Body of pancreas (tissue), 4 donors: Measurements from ENCODE around the gene ZNF79.

ENCODE experiments used
- POLR2A ChIP-seq, 3 donors: fragments of 450-650 bp; IDR thresholded peaks; one replicate each; pipeline ENCODE4 v1.6.1; 2016; ENCODE audit warnings: antibody characterized with exemption in 3 of 3, mild to moderate bottlenecking in 2 of 3
- TF ChIP-seq, protein P1 (sequence below), 7 experiments: fragments of 450-650 bp in 4 of 7; fragments of 200-600 bp in 3 of 7; sonication (generic) in 3 of 7; IDR thresholded peaks; one replicate each; pipeline ENCODE4 v1.5.1; 2016 to 2019; ENCODE audit warnings: antibody characterized with exemption in 7 of 7

DNA sequence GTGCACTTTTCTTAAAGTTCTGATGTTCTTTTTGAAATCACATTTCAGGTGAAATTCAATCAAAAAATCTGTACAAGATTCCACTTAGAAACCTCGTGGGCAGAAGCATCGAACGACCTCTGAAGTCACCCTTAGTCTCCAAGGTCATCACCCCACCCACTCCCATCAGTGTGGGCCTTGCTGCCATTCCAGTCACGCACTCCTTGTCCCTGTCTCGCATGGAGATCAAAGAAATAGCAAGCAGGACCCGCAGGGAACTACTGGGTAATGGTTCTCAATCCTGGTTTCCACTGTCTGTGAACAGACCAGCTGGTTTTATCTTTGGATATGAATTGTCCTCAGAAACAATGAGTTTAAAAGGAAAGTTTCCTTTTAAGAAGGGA is 35.3 kb upstream of the ZNF79 start:
- TF ChIP-seq, protein P1, sequence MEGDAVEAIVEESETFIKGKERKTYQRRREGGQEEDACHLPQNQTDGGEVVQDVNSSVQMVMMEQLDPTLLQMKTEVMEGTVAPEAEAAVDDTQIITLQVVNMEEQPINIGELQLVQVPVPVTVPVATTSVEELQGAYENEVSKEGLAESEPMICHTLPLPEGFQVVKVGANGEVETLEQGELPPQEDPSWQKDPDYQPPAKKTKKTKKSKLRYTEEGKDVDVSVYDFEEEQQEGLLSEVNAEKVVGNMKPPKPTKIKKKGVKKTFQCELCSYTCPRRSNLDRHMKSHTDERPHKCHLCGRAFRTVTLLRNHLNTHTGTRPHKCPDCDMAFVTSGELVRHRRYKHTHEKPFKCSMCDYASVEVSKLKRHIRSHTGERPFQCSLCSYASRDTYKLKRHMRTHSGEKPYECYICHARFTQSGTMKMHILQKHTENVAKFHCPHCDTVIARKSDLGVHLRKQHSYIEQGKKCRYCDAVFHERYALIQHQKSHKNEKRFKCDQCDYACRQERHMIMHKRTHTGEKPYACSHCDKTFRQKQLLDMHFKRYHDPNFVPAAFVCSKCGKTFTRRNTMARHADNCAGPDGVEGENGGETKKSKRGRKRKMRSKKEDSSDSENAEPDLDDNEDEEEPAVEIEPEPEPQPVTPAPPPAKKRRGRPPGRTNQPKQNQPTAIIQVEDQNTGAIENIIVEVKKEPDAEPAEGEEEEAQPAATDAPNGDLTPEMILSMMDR (IDR thresholded peaks at IDR 0.05), result no peak
- TF ChIP-seq POLR2A (IDR thresholded peaks at IDR 0.05), result no peak
